ENCODE results near the gene CDCA5.

CDCA5 gene

GRCh38 chr11:65035579-65035978, 48.3 kb downstream of the CDCA5 start:
- no peak for TF ChIP-seq CTCF (IDR thresholded peaks at IDR 0.05; ENCODE audit: insufficient read depth, low read depth, low read length, missing control alignments)
- no peak overlapping the region for H3K4me3 ChIP-seq (ENCODE audit: low read depth, low read length)
- no peak for DNase-seq (ENCODE audit: low read depth)

GRCh38 chr11:65034423-65034822, 49.4 kb downstream of the CDCA5 start:
- no peak for TF ChIP-seq CTCF (IDR thresholded peaks at IDR 0.05; ENCODE audit: insufficient read depth, low read depth, low read length, missing control alignments)
- H3K4me3 ChIP-seq (ENCODE audit: low read depth, low read length) = no peak overlapping the region
- DNase-seq (ENCODE audit: low read depth) = no peak

DNA sequence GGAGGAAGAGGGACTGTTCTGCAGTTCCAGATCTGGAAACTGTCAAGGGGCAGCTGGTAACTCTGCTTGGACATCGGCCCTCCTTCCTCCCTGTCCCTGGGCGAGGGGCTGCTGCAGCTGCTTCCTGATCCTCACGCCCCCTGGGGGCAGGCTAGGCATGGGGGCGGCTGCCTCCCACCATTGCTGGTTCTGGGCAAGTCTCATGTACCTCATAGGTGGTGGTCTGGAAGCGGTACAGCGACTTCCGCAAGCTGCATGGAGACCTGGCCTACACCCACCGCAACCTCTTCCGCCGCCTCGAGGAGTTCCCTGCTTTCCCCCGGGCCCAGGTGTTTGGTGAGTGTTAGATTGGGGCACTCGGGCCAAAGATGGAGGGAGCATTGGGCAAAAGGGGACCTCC, 51.6 kb downstream of the CDCA5 start:
- no peak overlapping the region for H3K4me3 ChIP-seq (ENCODE audit: low read depth, low read length)
- DNase-seq (ENCODE audit: low read depth) = no peak
- no peak for TF ChIP-seq CTCF (IDR thresholded peaks at IDR 0.05; ENCODE audit: insufficient read depth, low read depth, low read length, missing control alignments)

All from GM12865 (cell line).